HL-60 (cell line): ENCODE results near the gene LPO.

Source experiments
- CTCF ChIP-seq: IDR thresholded peaks from one replicate; pipeline ENCODE4 v1.5.1; 2011; ENCODE audit warnings: low read length, control low read depth, inconsistent platforms; ENCODE audit not compliant: insufficient read depth
- GABPA ChIP-seq: IDR thresholded peaks from 2 replicates; pipeline ENCODE4 v1.6.1; 2012; ENCODE audit warnings: low read depth
- POLR2AphosphoS5 ChIP-seq: IDR thresholded peaks from 2 replicates; pipeline ENCODE4 v1.6.1; 2012; ENCODE audit warnings: low read depth

- TF ChIP-seq POLR2AphosphoS5: no peak
- TF ChIP-seq CTCF: no peak
- TF ChIP-seq GABPA: no peak
Measured at GRCh38 chr17:58229881-58230280, 8.5 kb upstream of the LPO start.
